Colonic mucosa (tissue), 4 donors: ENCODE measurements around the gene HOXB8. TPM values are rescaled to one million over a fixed set of nuclear protein-coding genes. Genes with fewer than 3 reads are reported as not detected.

Source experiments
- DNase-seq: peaks from one replicate; pipeline ENCODE4 v3.0.0-alpha.2; 2020
- H3K27ac ChIP-seq: fragments of 200-600 bp; one replicate; pipeline ENCODE4 v1.8.0; 2021
- H3K27me3 ChIP-seq: fragments of 200-600 bp; one replicate; pipeline ENCODE4 v1.8.0; 2021
- H3K36me3 ChIP-seq: fragments of 200-600 bp; one replicate; pipeline ENCODE4 v1.8.0; 2021
- H3K4me1 ChIP-seq: fragments of 200-600 bp; one replicate; pipeline ENCODE4 v1.8.0; 2021; ENCODE audit warnings: mild to moderate bottlenecking
- H3K4me3 ChIP-seq: fragments of 200-600 bp; one replicate; pipeline ENCODE4 v1.8.0; 2021
- H3K9ac ChIP-seq, 2 donors: one replicate each; pipeline ENCODE4 v1.7.0; 2013; ENCODE audit warnings: control low read depth in 2 of 2, low read depth in 2 of 2, low read length in 2 of 2
- H3K9me3 ChIP-seq: fragments of 200-600 bp; one replicate; pipeline ENCODE4 v1.8.0; 2021
- intact Hi-C: fragments of 100-400 bp; cut with DNase I; formaldehyde crosslinking; loops from one replicate; pipeline ENCODE4 v1.14.1; 2022
- total RNA-seq, 2 donors: library from RNA; stranded (reverse); fragmentation: NEBNext Ultra II Directional in 1 of 2; extraction: Animal tissue kit (Norgen Biotek cat#: 25700) in 1 of 2; gene quantifications; one replicate each; pipeline ENCODE4 v1.2.1, GENCODE V29; 2021
- TF ChIP-seq, protein P1 (sequence below): fragments of 200-600 bp; IDR thresholded peaks from one replicate; pipeline ENCODE4 v1.8.0; 2022; ENCODE audit warnings: antibody characterized with exemption, mild to moderate bottlenecking
- donor health status: healthy.
- donor health status: DM: no; HTN: no; CAD: no.
- donor health status: DM: no; HTN: no; CAD: no.

The HOXB8 gene
- total RNA-seq, 2 donors from 2014 or later = 4.2 to 7.4 TPM

GRCh38 chr17:48644159-48644558 is 29.1 kb upstream of the HOXB8 start:
- Histone ChIP-seq H3K4me3 (peak overlapping the region; percentile 50), H3K4me1 (no peaks in the 10 kb centered on the region), H3K9me3 (no peaks in the 10 kb centered on the region), H3K27ac (peak overlapping the region; percentile 85), H3K27me3 (peaks cover 7% of the 10 kb centered on the region), H3K9ac (peak overlapping the region; percentile 48 to 93), H3K36me3 (no peaks in the 10 kb centered on the region)
- intact Hi-C loops = loop anchor here (5.0 kb wide), 1 partner anchor 78 kb away; the partner anchor contains the start of genes PRAC1 and PRAC2
- DNase-seq = peak; percentile 41
- TF ChIP-seq, protein P1, sequence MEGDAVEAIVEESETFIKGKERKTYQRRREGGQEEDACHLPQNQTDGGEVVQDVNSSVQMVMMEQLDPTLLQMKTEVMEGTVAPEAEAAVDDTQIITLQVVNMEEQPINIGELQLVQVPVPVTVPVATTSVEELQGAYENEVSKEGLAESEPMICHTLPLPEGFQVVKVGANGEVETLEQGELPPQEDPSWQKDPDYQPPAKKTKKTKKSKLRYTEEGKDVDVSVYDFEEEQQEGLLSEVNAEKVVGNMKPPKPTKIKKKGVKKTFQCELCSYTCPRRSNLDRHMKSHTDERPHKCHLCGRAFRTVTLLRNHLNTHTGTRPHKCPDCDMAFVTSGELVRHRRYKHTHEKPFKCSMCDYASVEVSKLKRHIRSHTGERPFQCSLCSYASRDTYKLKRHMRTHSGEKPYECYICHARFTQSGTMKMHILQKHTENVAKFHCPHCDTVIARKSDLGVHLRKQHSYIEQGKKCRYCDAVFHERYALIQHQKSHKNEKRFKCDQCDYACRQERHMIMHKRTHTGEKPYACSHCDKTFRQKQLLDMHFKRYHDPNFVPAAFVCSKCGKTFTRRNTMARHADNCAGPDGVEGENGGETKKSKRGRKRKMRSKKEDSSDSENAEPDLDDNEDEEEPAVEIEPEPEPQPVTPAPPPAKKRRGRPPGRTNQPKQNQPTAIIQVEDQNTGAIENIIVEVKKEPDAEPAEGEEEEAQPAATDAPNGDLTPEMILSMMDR = no peak

DNA sequence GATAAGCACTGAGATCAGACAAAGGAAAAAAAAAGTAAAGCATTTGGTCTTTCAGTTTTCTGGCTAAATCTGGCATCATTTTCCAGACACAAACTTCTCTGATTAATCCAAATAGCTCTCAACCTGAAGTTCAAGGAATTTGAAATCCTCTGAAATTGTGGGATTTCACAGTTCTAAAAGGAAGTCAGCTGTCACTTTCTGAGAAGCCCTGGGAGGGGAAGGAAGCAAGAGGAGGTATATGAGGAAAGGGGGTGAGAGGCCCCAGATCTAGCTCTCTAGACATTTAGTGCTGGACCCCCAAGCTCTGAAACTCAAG is 28.6 kb upstream of the HOXB8 start:
- peak; percentile 24 for DNase-seq
- peaks cover 7% of the 10 kb centered on the region for H3K27me3 ChIP-seq
- no peaks in the 10 kb centered on the region for H3K9me3 ChIP-seq
- intact Hi-C loops = loop anchor here (5.0 kb wide), 1 partner anchor 79 kb away; the partner anchor contains the start of genes PRAC1 and PRAC2
- H3K9ac ChIP-seq = peak overlapping the region in 1 of 2 donors; percentile 93
- H3K27ac ChIP-seq = peak overlapping the region; percentile 85
- peak overlapping the region; percentile 50 for H3K4me3 ChIP-seq
- no peaks in the 10 kb centered on the region for H3K36me3 ChIP-seq
- H3K4me1 ChIP-seq = no peaks in the 10 kb centered on the region
- TF ChIP-seq, protein P1 = no peak

GRCh38 chr17:48642843-48643696 is 28.0 kb upstream of the HOXB8 start:
- Histone ChIP-seq H3K36me3 (no peaks in the 10 kb centered on the region), H3K9ac (peak overlapping the region; percentile 67 to 93), H3K9me3 (no peaks in the 10 kb centered on the region), H3K4me3 (peak overlapping the region; percentile 50), H3K27ac (peak overlapping the region; percentile 85), H3K4me1 (no peaks in the 10 kb centered on the region), H3K27me3 (peaks cover 7% of the 10 kb centered on the region)
- TF ChIP-seq, protein P1 = no peak
- intact Hi-C loops = loop anchor here (5.0 kb wide), 1 partner anchor 79 kb away; the partner anchor contains the start of genes PRAC1 and PRAC2
- peak; percentile 27 for DNase-seq

DNA sequence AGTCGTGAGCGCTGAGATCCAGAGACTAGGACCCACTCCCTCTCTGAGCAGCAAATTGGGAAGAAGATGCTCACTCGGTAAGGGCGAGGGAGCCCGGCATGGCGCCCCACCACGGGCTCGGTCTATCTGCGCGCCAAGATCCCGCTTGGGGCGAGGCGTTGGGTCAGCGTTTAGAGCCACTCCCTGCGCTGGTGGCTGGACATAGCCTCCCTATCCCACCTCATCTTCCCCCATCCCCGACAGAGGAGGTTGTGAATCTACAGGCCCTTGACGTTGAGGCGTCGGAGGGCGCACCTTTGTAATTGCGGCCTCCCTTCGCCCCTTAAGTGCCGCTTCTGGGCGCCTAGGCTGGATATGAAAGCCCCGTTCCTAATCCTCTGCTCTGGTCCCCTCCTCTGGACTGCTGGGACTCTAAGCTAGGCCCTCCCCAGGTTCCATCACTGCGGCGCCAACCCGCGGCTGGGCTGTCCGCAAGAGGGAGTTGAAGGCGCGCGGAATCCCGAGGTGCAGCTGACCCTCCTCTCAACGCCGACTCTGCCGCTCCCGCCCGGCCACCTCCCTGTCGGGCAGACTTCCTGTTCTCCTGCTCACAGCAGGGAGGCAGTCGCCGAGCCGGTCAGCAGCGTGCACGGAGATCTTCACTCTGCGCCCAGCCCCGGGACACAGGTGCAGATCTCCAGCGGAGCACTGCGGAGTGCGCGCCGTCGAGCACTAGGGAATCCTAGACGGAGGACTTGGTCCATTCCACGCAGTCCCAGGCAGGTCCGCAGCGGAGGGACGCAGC is 27.2 kb upstream of the HOXB8 start:
- H3K36me3 ChIP-seq = no peaks in the 10 kb centered on the region
- H3K27me3 ChIP-seq = peaks cover 7% of the 10 kb centered on the region
- no peaks in the 10 kb centered on the region for H3K4me1 ChIP-seq
- H3K9ac ChIP-seq = peak overlapping the region; percentile 67 to 93
- TF ChIP-seq, protein P1 = no peak
- H3K9me3 ChIP-seq = no peaks in the 10 kb centered on the region
- intact Hi-C loops = loop anchor here (5.0 kb wide), 1 partner anchor 80 kb away; the partner anchor contains the start of genes PRAC1 and PRAC2
- H3K4me3 ChIP-seq = peak overlapping the region; percentile 50
- H3K27ac ChIP-seq = peak overlapping the region; percentile 85
- peak; percentile 76 for DNase-seq

GRCh38 chr17:48641541-48642058 is 26.5 kb upstream of the HOXB8 start:
- TF ChIP-seq, protein P1 = no peak
- Histone ChIP-seq H3K9ac (peak overlapping the region; percentile 67 to 93), H3K9me3 (no peaks in the 10 kb centered on the region), H3K27me3 (peaks cover 7% of the 10 kb centered on the region), H3K36me3 (no peaks in the 10 kb centered on the region), H3K4me1 (no peaks in the 10 kb centered on the region), H3K27ac (peak overlapping the region; percentile 85), H3K4me3 (peak overlapping the region; percentile 50)
- peak; percentile 40 for DNase-seq
- intact Hi-C loops = loop anchor here (5.0 kb wide), 1 partner anchor 81 kb away; the partner anchor contains the start of genes PRAC1 and PRAC2
